Stimulated activated CD4-positive, alpha-beta T cell treated with anti-CD3 and anti-CD28 coated beads, TNF-alpha, amount 100 ng/mL, for 4 hours (primary cell): ENCODE measurements around the gene TSHR.
A peak's percentile ranks its signal among the peaks of the same experiment; 100 is the strongest.

Experiments used
- DNase-seq, 3 experiments: peaks; one replicate each; pipeline ENCODE4 v3.0.0-alpha.2; 2020; ENCODE audit warnings: low read depth in 3 of 3

Gene TSHR

DNA sequence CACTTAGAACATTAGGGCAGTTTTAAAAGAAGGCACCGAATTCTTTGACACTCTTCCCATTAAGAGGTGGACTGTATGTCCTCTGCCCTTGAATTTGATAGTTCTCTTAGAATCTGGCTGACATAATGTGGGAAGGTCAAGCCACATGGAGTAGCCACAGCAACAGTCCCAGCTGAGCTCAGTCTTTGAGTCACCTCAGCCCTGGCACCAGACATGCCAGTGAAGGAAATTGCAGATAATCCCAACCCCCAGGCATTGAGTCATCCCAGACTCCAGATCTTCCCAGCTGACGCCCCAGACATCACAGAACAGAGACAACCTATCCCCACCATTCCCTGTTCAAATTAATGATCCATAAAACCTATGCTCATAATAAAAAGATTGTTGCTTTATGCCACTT is 181.9 kb downstream of the TSHR start:
- DNase-seq: no peak

DNA sequence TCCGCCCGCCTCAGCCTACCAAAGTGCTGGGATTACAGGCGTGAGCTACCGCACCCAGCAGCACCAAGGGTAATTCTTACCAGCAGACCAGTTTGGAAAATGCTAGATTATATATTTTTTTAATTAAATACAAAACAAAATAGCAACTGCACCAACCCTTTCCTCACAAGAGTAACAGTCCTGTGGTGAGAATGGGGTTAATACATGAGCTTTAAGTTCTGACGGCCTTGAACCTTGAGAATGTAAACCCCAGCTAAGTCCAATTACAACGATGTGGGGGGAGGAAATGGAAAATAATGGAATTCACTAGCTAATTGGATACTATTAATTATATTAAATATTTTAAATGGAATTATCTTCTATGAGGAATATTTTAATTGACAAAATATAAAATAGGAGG is 183.0 kb downstream of the TSHR start:
- DNase-seq: no peak

GRCh38 chr14:81141426-81141825 is 186.0 kb downstream of the TSHR start:
- no peak for DNase-seq

- no peak for DNase-seq
These were observed 188.4 kb downstream of the TSHR start for GRCh38 chr14:81143793-81144192.

DNA sequence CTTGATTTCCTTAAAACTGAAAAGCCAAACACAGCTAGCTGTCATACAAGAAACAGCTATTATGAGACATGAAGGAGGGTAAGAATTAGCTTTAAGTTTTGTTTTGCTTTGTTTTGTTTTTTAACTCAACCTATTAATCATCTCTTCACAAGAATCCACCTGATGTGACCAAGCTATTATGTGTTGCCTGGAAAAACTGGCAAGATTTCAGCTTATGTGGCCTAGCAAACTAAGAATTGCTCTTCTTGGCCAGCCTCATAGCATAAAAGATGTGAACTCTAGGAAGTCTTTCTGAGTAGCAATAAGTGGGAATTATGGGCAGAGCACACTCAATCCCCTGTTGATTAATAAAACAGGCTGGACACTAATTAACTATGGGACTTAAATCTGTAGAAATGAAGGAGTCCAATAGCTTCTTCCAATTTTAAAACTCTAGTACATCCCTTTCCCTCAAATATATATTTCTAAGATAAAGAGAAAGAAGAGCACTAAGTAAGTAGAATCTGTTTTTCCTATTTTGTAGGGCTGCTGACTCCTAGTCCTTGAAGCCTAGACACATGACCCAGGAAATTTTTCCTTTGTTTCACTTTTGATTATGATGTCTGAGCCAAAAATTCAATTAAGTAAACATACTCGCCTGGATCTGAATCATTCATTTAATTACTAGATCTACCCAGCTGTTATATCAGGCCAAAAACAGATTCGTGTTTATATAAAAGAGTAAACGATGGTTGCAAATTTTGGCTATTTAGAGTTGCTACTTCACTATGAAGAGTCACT is 189.6 kb downstream of the TSHR start:
- DNase-seq: no peak

- no peak for DNase-seq
These were observed 191.9 kb downstream of the TSHR start for GRCh38 chr14:81147140-81147897.

DNA sequence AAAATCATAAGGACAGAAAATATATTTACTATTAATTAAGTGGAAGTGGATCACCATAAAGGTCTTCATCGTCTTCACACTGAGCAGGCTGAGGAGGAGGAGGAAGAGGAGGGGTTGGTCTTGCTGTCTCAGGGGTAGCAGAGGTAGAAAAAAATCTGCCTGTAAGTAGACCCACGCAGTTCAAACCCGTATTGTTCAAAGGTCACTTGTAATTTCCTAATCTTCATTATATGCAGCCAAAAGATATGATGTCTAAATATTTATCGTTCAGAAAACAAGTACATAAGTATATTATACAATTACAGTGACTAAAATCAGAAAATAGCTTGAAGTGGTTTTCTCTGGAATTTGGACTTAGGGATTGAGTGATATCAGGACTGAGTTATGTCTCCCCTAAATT is 193.2 kb downstream of the TSHR start:
- no peak for DNase-seq

DNA sequence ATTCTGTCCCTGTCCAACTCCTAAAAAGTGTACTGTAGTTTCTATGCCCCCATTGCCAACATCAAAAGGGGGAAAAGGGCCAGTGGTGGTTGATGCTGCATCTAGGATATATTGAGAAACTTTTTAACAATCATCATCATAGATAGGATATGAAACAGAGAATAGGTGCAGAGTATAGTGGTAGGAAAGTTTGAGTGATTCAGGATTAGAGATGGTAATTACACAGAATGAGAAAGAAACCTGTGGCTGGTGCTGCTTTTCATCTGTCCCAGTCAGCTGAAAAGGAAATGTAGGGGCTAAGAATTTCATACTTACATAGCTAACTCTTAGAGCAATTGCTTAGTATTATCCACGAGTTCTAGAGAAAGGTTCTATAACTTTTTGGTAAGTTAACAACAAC is 197.8 kb downstream of the TSHR start:
- DNase-seq: no peak

- DNase-seq: no peak
These were observed 202.0 kb downstream of the TSHR start for GRCh38 chr14:81157431-81157830.

GRCh38 chr14:81161088-81161487 is 205.7 kb downstream of the TSHR start:
- DNase-seq: no peak

DNA sequence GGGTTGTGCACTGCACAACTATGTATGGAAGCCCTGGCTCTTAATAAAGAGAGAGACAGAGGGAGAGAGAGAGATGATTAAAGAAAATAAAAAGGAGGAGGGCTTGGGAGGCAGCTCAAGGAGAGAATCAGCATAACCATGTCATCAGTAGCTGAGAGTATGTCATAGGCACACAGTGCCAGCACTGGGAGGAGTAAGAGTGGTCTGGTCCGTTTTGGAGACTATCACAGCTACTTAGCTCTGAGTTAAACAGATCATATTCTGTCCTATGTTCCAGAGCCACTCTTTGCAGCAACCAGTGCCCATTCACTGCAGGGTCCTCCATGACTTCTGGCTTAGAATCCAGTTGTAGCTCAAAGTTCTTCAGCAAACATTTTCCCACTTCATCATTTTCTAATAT is 206.3 kb downstream of the TSHR start:
- no peak for DNase-seq

- no peak for DNase-seq
These were observed 207.5 kb downstream of the TSHR start for GRCh38 chr14:81162941-81163340.

- peak in 1 of 3 experiments; percentile 6 for DNase-seq
These were observed 208.8 kb downstream of the TSHR start for GRCh38 chr14:81164167-81164774.

- DNase-seq: no peak
These were observed 209.8 kb downstream of the TSHR start for GRCh38 chr14:81165188-81165587.

DNA sequence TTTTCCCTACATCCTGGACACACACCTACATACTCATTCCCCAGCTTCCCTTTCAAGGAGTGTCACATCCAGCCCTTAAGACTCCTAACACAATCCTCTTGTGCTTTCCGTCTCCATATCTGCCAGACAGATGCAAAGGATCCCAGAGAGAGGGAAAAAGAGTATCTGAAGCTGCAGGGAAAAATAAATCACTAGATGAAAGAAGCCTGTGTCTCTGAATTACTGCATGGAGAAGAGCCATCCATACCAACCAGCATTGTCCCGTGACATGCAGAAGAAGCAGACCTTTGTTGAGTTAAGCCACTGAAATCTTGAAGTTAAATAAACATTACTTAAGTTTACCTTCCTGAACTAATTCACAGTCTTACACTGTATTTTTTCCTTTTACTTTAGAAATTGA is 210.7 kb downstream of the TSHR start:
- no peak for DNase-seq

DNA sequence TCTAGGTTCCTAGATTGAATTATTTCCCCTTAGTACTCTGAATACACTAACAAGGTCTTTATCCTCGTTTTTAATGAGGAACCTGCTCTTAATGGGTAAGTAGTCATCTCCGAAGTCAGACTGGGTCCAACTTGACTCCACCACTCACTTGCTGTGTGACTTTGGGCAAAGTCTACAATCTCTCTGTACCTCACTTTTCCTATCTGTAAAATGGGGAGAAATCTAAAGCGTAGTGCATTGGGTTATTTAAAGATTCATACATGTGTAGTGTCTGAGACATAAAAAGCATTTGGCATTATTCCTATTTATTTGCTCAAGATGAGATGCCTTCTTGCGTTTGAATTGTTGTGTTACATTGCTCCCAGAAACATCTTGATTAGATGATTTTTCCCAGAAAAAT is 213.8 kb downstream of the TSHR start:
- DNase-seq: no peak

GRCh38 chr14:81169711-81170103 is 214.3 kb downstream of the TSHR start:
- DNase-seq: no peak

DNA sequence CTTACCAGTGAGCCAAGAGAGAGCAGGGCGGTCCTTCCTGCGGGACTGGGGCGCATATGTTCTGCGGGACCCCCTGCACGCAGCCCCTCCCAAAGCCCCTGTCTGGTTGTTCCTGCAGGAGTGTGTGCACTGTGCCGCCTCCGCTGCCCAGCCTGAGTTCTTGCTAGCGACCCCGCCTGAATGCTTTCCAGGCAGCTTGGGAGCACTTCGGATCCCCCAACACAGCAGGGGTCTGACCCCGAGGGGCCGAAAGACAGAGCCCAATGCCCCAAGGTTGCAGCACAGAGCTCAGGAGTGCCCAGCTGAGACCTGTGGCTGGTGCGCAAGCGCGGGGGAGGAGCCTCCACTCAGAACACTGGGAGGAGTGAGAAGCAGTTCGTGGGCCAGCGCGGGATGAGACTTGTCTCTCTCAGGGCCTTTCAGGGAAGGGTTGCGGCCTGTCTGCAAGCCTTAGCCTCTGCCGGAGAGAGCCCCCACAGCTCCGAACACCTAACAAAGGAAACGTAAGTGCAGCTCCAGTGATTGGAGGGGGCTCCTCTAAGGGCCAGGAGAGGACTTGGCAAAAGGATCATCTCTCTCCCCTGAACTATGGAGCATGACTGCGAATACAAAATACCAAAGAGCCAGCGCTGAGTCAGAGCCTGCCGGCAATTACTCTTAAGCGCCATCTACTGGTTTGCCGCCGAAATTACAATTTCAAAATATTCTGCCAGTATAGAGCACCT is 214.8 kb downstream of the TSHR start:
- peak; percentile 78 to 85 (median 79) for DNase-seq

- DNase-seq: no peak
These were observed 215.4 kb downstream of the TSHR start for GRCh38 chr14:81170829-81171195.

GRCh38 chr14:81172353-81172752 is 216.9 kb downstream of the TSHR start:
- DNase-seq: no peak

DNA sequence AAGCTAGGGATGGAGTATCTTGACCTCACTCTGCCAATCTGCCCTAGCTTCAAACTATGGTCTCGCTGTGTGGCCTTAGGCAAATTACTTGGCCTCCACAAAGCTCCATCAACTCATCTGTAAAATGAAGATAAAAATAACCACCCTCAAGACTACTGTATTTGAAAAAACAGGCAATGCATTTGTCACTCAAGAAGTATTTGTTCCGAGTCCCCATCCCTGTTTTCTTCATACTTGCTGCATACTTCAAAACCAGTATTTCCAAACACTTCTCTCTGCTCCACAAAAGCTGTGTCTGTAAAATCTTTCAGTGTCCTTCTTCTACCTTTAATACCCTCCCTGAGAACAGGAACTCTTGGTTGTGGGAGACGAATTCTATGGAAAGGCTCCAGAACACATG is 217.5 kb downstream of the TSHR start:
- DNase-seq: no peak

GRCh38 chr14:81176241-81176640 is 220.8 kb downstream of the TSHR start:
- no peak for DNase-seq
